Neuronal stem cell (in vitro differentiated cells): ENCODE data around the gene KRT26.
A peak's percentile ranks its signal among the peaks of the same experiment; 100 is the strongest.

Experiments used
- DNase-seq: peaks from one replicate; pipeline ENCODE4 v3.0.0-alpha.2; 2013; ENCODE audit warnings: low spot score
- H2AFZ ChIP-seq: one replicate; pipeline ENCODE4 v1.6.1; 2013; ENCODE audit warnings: mild to moderate bottlenecking, low read length, inconsistent platforms
- H2AK5ac ChIP-seq: 2 replicates; pipeline ENCODE4 v1.6.1; 2013; ENCODE audit warnings: low read depth, mild to moderate bottlenecking, inconsistent platforms, low read length, moderate library complexity, mixed read lengths
- H2BK120ac ChIP-seq: 2 replicates; pipeline ENCODE4 v1.6.1; 2013; ENCODE audit warnings: low read depth, mild to moderate bottlenecking, inconsistent platforms, low read length, moderate library complexity, mixed read lengths
- H2BK12ac ChIP-seq: one replicate; pipeline ENCODE4 v1.6.1; 2013; ENCODE audit warnings: low read length, inconsistent platforms
- H2BK15ac ChIP-seq: 2 replicates; pipeline ENCODE4 v1.6.1; 2013; ENCODE audit warnings: mild to moderate bottlenecking, low read length, inconsistent platforms, mixed read lengths
- H2BK5ac ChIP-seq: one replicate; pipeline ENCODE4 v1.6.1; 2013; ENCODE audit warnings: inconsistent platforms, mild to moderate bottlenecking, low read length, moderate library complexity
- H3K14ac ChIP-seq: one replicate; pipeline ENCODE4 v1.6.1; 2013; ENCODE audit warnings: low read length, inconsistent platforms
- H3K18ac ChIP-seq: 2 replicates; pipeline ENCODE4 v1.6.1; 2013; ENCODE audit warnings: low read length, inconsistent platforms
- H3K23ac ChIP-seq: 2 replicates; pipeline ENCODE4 v1.6.1; 2013; ENCODE audit warnings: low read depth, mild to moderate bottlenecking, mixed read lengths, low read length, inconsistent platforms; ENCODE audit not compliant: poor library complexity
- H3K27ac ChIP-seq: replicated peaks from 3 replicates; pipeline ENCODE4 v1.5.1; 2013; ENCODE audit warnings: low read length, inconsistent platforms
- H3K27me3 ChIP-seq, 3 experiments: 2 replicates each; pipeline ENCODE4 v1.6.1; 2013; ENCODE audit warnings: low read length in 3 of 3, mild to moderate bottlenecking in 2 of 3, inconsistent platforms in 1 of 3, low read depth in 1 of 3, mixed read lengths in 1 of 3, moderate library complexity in 1 of 3; ENCODE audit not compliant: control insufficient read depth in 3 of 3, insufficient read depth in 3 of 3
- H3K36me3 ChIP-seq, 2 donors: replicated peaks in 1 of 2; 2 replicates each; pipeline ENCODE4 v1.6.1; 2013; ENCODE audit warnings: low read length in 2 of 2; ENCODE audit not compliant: control insufficient read depth in 2 of 2, insufficient read depth in 2 of 2
- H3K4ac ChIP-seq: 2 replicates; pipeline ENCODE4 v1.6.1; 2013; ENCODE audit warnings: inconsistent platforms, mild to moderate bottlenecking, low read length, moderate library complexity
- H3K4me1 ChIP-seq, 2 donors: 1 replicate in 1 of 2; 2 replicates in 1 of 2; pipeline ENCODE4 v1.6.1; 2013; ENCODE audit warnings: low read length in 2 of 2, low read depth in 1 of 2; ENCODE audit not compliant: control insufficient read depth in 2 of 2, insufficient read depth in 1 of 2
- H3K4me2 ChIP-seq: one replicate; pipeline ENCODE4 v1.6.1; 2013; ENCODE audit warnings: mild to moderate bottlenecking, low read length, inconsistent platforms; ENCODE audit not compliant: insufficient read depth, poor library complexity, severe bottlenecking
- H3K4me3 ChIP-seq, 2 donors: 2 replicates each; pipeline ENCODE4 v1.5.1; 2013; ENCODE audit warnings: low read length in 2 of 2, mild to moderate bottlenecking in 2 of 2, inconsistent platforms in 1 of 2, moderate library complexity in 1 of 2
- H3K79me1 ChIP-seq: one replicate; pipeline ENCODE4 v1.6.1; 2013; ENCODE audit warnings: low read depth, mild to moderate bottlenecking, inconsistent platforms, low read length, moderate library complexity
- H3K9ac ChIP-seq: one replicate; pipeline ENCODE4 v1.6.1; 2013; ENCODE audit warnings: mild to moderate bottlenecking, low read depth, low read length, inconsistent platforms; ENCODE audit not compliant: poor library complexity
- H3K9me3 ChIP-seq, 2 donors: replicated peaks in 1 of 2; 2 replicates each; pipeline versions ENCODE3 to v1.6.1; 2013; ENCODE audit warnings: low read length in 2 of 2, mild to moderate bottlenecking in 2 of 2, inconsistent platforms in 1 of 2, low read depth in 1 of 2, mixed read lengths in 1 of 2, moderate library complexity in 1 of 2; ENCODE audit not compliant: control insufficient read depth in 2 of 2, insufficient read depth in 1 of 2
- H4K8ac ChIP-seq: one replicate; pipeline ENCODE4 v1.6.1; 2013; ENCODE audit warnings: low read depth, mild to moderate bottlenecking, inconsistent platforms, low read length, moderate library complexity
- H4K91ac ChIP-seq: one replicate; pipeline ENCODE4 v1.6.1; 2013; ENCODE audit warnings: low read length, low read depth, mild to moderate bottlenecking, inconsistent platforms; ENCODE audit not compliant: poor library complexity
- WGBS, 2 donors: extraction: QIAGEN DNeasy Blood & Tissue Kit; methylation state at CpG; one replicate each; pipeline ENCODE4 v1.1.7; 2013; ENCODE audit warnings: missing lambda C conversion rate in 2 of 2, mixed read lengths in 1 of 2; ENCODE audit not compliant: insufficient read length in 2 of 2, insufficient replicate concordance in 1 of 2; ENCODE audit errors: extremely low coverage in 2 of 2; 5-methylcytosine and 5-hydroxymethylcytosine counted together

Gene KRT26

DNA sequence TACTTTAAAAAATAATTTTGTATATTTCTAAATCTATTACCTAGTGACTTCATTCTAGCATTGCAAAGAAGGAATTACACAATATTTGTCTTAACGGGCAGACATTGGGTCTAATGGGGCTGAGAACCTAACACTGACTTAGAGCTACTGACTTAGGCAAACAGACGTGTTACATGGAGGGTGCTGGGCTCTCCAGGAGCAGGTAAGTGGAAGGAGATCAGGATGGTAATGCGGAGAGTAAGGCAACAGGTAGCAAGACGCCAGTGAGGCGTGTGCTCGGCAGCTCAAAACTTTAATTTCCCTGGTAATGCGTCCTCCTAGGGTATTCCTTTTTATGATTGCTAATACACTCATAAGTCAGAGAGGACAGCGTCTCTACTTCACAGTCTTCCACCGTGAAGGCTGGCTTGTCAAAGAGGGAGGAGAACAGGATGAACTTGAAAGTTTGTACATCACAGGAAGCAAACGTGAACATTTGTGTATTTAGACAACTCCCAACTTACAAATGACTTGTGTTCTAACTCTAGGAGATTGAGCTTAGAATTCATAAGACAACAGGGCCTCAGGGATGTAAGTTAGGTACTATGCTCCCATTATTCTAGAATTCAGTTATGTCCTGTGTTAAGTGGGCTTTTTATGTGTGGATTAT lies 23.1 kb upstream of the KRT26 start:
- no peak overlapping the region for H2AK5ac ChIP-seq
- H2BK5ac ChIP-seq: no peak overlapping the region
- H3K9me3 ChIP-seq: no peaks in the 10 kb centered on the region
- H3K36me3 ChIP-seq: no peaks in the 10 kb centered on the region
- DNase-seq: no peak
- no CpG with 5 or more reads among the region's 10 CpGs for WGBS, 2 donors
- no peak overlapping the region for H3K4me3 ChIP-seq
- H4K91ac ChIP-seq: no peak overlapping the region
- no peak overlapping the region for H3K18ac ChIP-seq
- H3K9ac ChIP-seq: no peak overlapping the region
- no peaks in the 10 kb centered on the region for H3K79me1 ChIP-seq
- no peak overlapping the region for H3K27ac ChIP-seq
- H4K8ac ChIP-seq: no peak overlapping the region
- H2AFZ ChIP-seq: no peak overlapping the region
- peaks cover 0 to 57% (median 0%) of the 10 kb centered on the region in 3 experiments for H3K27me3 ChIP-seq
- no peak overlapping the region for H2BK12ac ChIP-seq
- no peak overlapping the region for H3K4ac ChIP-seq
- no peak overlapping the region for H2BK120ac ChIP-seq
- no peak overlapping the region for H3K4me2 ChIP-seq
- no peak overlapping the region for H3K23ac ChIP-seq
- no peaks in the 10 kb centered on the region for H3K4me1 ChIP-seq
- no peak overlapping the region for H3K14ac ChIP-seq
- H2BK15ac ChIP-seq: no peak overlapping the region

DNA sequence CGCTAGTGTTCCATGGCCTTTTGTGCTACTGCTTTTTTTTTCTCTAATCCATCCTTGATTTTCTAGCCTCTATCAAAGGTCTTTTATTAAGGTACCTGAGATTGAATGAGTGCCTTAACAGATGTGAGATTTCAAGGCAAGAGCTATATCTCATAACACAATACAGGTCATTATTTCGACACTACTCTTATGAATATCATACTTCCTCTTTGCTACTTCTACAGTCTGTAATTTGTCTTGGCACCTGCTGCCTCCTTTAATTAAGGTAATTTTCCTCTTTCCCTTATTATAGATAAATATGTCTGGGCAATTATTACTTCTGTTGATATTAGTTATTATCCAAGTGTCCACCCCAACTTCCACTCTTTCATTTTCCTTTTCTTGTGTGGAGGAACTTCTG lies 22.5 kb upstream of the KRT26 start:
- DNase-seq: no peak
- Histone ChIP-seq H2BK12ac (no peak overlapping the region), H2BK120ac (no peak overlapping the region), H4K8ac (no peak overlapping the region), H3K79me1 (no peaks in the 10 kb centered on the region), H3K14ac (no peak overlapping the region), H2AFZ (no peak overlapping the region), H3K9me3 (no peaks in the 10 kb centered on the region), H3K27me3 (peaks cover 0 to 54% (median 0%) of the 10 kb centered on the region in 3 experiments), H2AK5ac (no peak overlapping the region), H3K4ac (no peak overlapping the region), H3K27ac (no peak overlapping the region), H3K4me1 (no peaks in the 10 kb centered on the region), H2BK15ac (no peak overlapping the region), H3K4me3 (no peak overlapping the region), H3K36me3 (no peaks in the 10 kb centered on the region), H2BK5ac (no peak overlapping the region), H3K9ac (no peak overlapping the region), H3K4me2 (no peak overlapping the region), H3K18ac (no peak overlapping the region), H4K91ac (no peak overlapping the region), H3K23ac (no peak overlapping the region)
- WGBS, 2 donors: no CpG with 5 or more reads among the region's 2 CpGs

DNA sequence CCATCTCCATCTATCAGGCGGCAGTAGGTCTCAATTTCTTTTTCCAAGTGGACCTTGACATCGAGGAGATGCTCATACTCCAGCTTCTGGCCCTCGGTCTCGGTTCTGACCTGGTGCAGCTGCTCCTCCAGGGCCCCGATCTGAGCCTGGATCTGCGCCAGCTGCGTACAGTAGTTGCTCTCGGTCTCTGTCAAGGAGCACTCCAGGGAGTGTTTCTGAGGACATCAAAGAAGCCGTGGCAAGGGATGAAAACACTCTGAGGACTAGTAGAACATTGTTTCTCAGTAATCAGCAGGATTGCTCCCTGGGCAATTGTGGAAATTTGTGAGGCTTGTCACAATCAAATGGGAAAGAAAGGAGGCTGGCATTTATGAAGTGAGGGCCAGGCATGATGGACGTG lies 21.8 kb upstream of the KRT26 start:
- WGBS, 2 donors: no CpG with 5 or more reads among the region's 10 CpGs
- H2AK5ac ChIP-seq: no peak overlapping the region

DNA sequence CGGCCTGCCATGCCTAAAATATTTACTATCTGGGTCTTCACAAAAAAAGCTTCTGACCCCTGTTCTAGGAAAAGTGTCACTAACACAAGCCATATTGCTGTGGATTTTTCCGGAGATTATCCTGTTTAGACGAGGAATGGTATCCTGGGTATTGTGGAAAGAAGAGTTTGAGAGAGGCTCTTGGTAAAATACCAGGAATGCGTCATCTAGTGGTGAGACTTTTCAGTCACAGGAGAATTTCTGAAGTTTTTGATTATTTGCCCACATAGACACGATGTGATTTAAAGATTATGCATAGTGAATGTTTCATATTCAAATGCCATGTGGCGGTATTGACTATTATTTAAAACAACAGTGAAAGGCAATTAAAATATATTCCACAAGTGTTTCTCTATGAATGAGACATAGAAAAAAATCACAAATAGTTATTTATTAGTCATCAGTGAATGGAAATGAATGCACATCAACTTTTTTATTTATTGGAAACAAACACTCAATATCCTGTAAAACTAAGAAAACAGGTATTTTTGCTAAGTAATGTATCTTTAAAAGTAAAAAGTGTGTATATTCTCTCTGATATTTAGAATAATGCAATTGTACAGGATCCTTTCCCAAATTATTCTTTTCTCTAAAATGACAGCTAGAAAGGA lies 19.9 kb upstream of the KRT26 start:
- H3K27me3 ChIP-seq: peaks cover 0 to 38% (median 0%) of the 10 kb centered on the region in 3 experiments
- H3K4me1 ChIP-seq: no peaks in the 10 kb centered on the region
- no peak overlapping the region for H2AFZ ChIP-seq
- H3K4me2 ChIP-seq: no peak overlapping the region
- no peaks in the 10 kb centered on the region for H3K36me3 ChIP-seq
- peak; percentile 29 for DNase-seq
- no peak overlapping the region for H2BK5ac ChIP-seq
- no peaks in the 10 kb centered on the region for H3K79me1 ChIP-seq
- H2BK120ac ChIP-seq: no peak overlapping the region
- H2BK15ac ChIP-seq: no peak overlapping the region
- H3K9me3 ChIP-seq: no peaks in the 10 kb centered on the region
- no CpG with 5 or more reads among the region's 6 CpGs for WGBS, 2 donors
- H3K14ac ChIP-seq: no peak overlapping the region
- no peak overlapping the region for H3K23ac ChIP-seq
- no peak overlapping the region for H3K4me3 ChIP-seq
- no peak overlapping the region for H3K4ac ChIP-seq
- H4K91ac ChIP-seq: no peak overlapping the region
- H2BK12ac ChIP-seq: no peak overlapping the region
- H2AK5ac ChIP-seq: no peak overlapping the region
- no peak overlapping the region for H3K18ac ChIP-seq
- no peak overlapping the region for H3K9ac ChIP-seq
- no peak overlapping the region for H3K27ac ChIP-seq
- H4K8ac ChIP-seq: no peak overlapping the region

More for the DNA sequence above, 21.8 kb upstream of the KRT26 start:
- no peak overlapping the region for H4K8ac ChIP-seq
- no peak overlapping the region for H2BK15ac ChIP-seq
- no peak overlapping the region for H3K27ac ChIP-seq
- no peaks in the 10 kb centered on the region for H3K36me3 ChIP-seq
- no peaks in the 10 kb centered on the region for H3K79me1 ChIP-seq
- H3K14ac ChIP-seq: no peak overlapping the region
- H3K9ac ChIP-seq: no peak overlapping the region
- no peak overlapping the region for H2BK12ac ChIP-seq
- H2BK120ac ChIP-seq: no peak overlapping the region
- H2BK5ac ChIP-seq: no peak overlapping the region
- H3K27me3 ChIP-seq: peaks cover 0 to 51% (median 0%) of the 10 kb centered on the region in 3 experiments
- H3K4ac ChIP-seq: no peak overlapping the region
- no peak for DNase-seq
- H3K4me1 ChIP-seq: no peaks in the 10 kb centered on the region
- H3K4me3 ChIP-seq: no peak overlapping the region
- H4K91ac ChIP-seq: no peak overlapping the region
- no peaks in the 10 kb centered on the region for H3K9me3 ChIP-seq
- H2AFZ ChIP-seq: no peak overlapping the region
- H3K4me2 ChIP-seq: no peak overlapping the region
- no peak overlapping the region for H3K23ac ChIP-seq
- no peak overlapping the region for H3K18ac ChIP-seq
